Thyroid gland (tissue), 4 donors: ENCODE data around the gene NYAP2. TPM values are rescaled to one million over a fixed set of nuclear protein-coding genes. Genes with fewer than 3 reads are reported as not detected.

ENCODE experiments used
- DNase-seq, 2 donors: peaks; one replicate each; pipeline ENCODE4 v3.0.0-alpha.2; 2019
- H3K27ac ChIP-seq, 3 donors: fragments of 200-600 bp; sonication (generic); 1 replicate in 2 of 3; 2 replicates in 1 of 3; pipeline ENCODE4 v1.5.1; 2016 to 2019; ENCODE audit warnings: mild to moderate bottlenecking in 1 of 3, moderate library complexity in 1 of 3
- H3K27me3 ChIP-seq: fragments of 200-600 bp; sonication (generic); one replicate; pipeline ENCODE4 v1.5.1; 2019
- H3K36me3 ChIP-seq, 2 donors: fragments of 200-600 bp; sonication (generic); one replicate each; pipeline ENCODE4 v1.5.1; 2016 to 2019
- H3K4me1 ChIP-seq, 2 donors: fragments of 200-600 bp; sonication (generic); one replicate each; pipeline ENCODE4 v1.5.1; 2017 to 2019
- H3K4me3 ChIP-seq, 3 donors: fragments of 200-600 bp; sonication (generic); replicated peaks in 1 of 3; 1 replicate in 2 of 3; 2 replicates in 1 of 3; pipeline ENCODE4 v1.5.1; 2016; ENCODE audit warnings: mild to moderate bottlenecking in 1 of 3
- H3K9me3 ChIP-seq: fragments of 200-600 bp; sonication (generic); one replicate; pipeline ENCODE4 v1.5.1; 2017
- CTCF ChIP-seq, 6 experiments: fragments of 200-600 bp in 3 of 6; fragments of 450-650 bp in 3 of 6; sonication (generic) in 3 of 6; IDR thresholded peaks; one replicate each; pipeline ENCODE4 v1.5.1; 2016 to 2019; ENCODE audit warnings: antibody characterized with exemption in 6 of 6, mild to moderate bottlenecking in 2 of 6, inconsistent platforms in 1 of 6, moderate library complexity in 1 of 6
- POLR2A ChIP-seq, 2 donors: fragments of 450-650 bp; IDR thresholded peaks; one replicate each; pipeline ENCODE4 v1.6.1; 2017; ENCODE audit warnings: antibody characterized with exemption in 2 of 2, mild to moderate bottlenecking in 2 of 2, moderate library complexity in 1 of 2
- WGBS, 2 donors: methylation state at CpG; one replicate each; pipeline ENCODE4 v1.1.5; 2017; 5-methylcytosine and 5-hydroxymethylcytosine counted together
- intact Hi-C: fragments of 100-400 bp; cut with DNase I; formaldehyde crosslinking; loops from one replicate; pipeline ENCODE4 v1.15.1; 2023
- total RNA-seq, 4 donors: library from RNA; depleted of rRNA; stranded (reverse); fragments of >200 nt; gene quantifications; one replicate each; pipeline ENCODE4 v1.2.3, GENCODE V29; 2016

Gene NYAP2
- total RNA-seq, 4 donors from 2014 or later: not detected

GRCh38 chr2:225582355-225583116 lies 183.0 kb downstream of the NYAP2 start:
- Histone ChIP-seq H3K36me3 (no peaks in the 10 kb centered on the region), H3K27me3 (no peaks in the 10 kb centered on the region), H3K4me3 (no peak overlapping the region), H3K4me1 (no peaks in the 10 kb centered on the region), H3K9me3 (no peaks in the 10 kb centered on the region), H3K27ac (no peak overlapping the region)
- intact Hi-C loops: no loop called here
- DNase-seq: no peak
- 96% methylated on average over 35 to 49 of the region's 49 CpGs for WGBS, 2 donors
- TF ChIP-seq CTCF (IDR thresholded peaks at IDR 0.05): no peak
- no peak for TF ChIP-seq POLR2A (IDR thresholded peaks at IDR 0.05)

GRCh38 chr2:225584796-225585195 lies 185.3 kb downstream of the NYAP2 start:
- intact Hi-C loops: no loop called here
- DNase-seq: no peak
- Histone ChIP-seq H3K9me3 (no peaks in the 10 kb centered on the region), H3K36me3 (no peaks in the 10 kb centered on the region), H3K27ac (no peak overlapping the region), H3K4me3 (no peak overlapping the region), H3K27me3 (no peaks in the 10 kb centered on the region), H3K4me1 (no peaks in the 10 kb centered on the region)
- no peak for TF ChIP-seq POLR2A (IDR thresholded peaks at IDR 0.05)
- no peak for TF ChIP-seq CTCF (IDR thresholded peaks at IDR 0.05)

- H3K27ac ChIP-seq: no peak overlapping the region
- no peaks in the 10 kb centered on the region for H3K36me3 ChIP-seq
- H3K4me3 ChIP-seq: no peak overlapping the region
- no peaks in the 10 kb centered on the region for H3K4me1 ChIP-seq
- no peak for DNase-seq
- no peaks in the 10 kb centered on the region for H3K9me3 ChIP-seq
- TF ChIP-seq CTCF (IDR thresholded peaks at IDR 0.05) (no peak), POLR2A (IDR thresholded peaks at IDR 0.05) (no peak)
- intact Hi-C loops: no loop called here
- H3K27me3 ChIP-seq: no peaks in the 10 kb centered on the region
- 91 to 93% methylated on average over 3 of the region's 3 CpGs for WGBS, 2 donors
Observed at GRCh38 chr2:225590932-225591331, 191.4 kb downstream of the NYAP2 start.

- DNase-seq: no peak
- no peak overlapping the region for H3K4me3 ChIP-seq
- H3K36me3 ChIP-seq: no peaks in the 10 kb centered on the region
- H3K27me3 ChIP-seq: no peaks in the 10 kb centered on the region
- intact Hi-C loops: no loop called here
- no peaks in the 10 kb centered on the region for H3K9me3 ChIP-seq
- H3K4me1 ChIP-seq: no peaks in the 10 kb centered on the region
- no peak overlapping the region for H3K27ac ChIP-seq
- WGBS, 2 donors: 64 to 69% methylated on average over 4 of the region's 4 CpGs
- TF ChIP-seq POLR2A (IDR thresholded peaks at IDR 0.05) (no peak), CTCF (IDR thresholded peaks at IDR 0.05) (no peak)
Observed at GRCh38 chr2:225597911-225598310, 198.4 kb downstream of the NYAP2 start.

GRCh38 chr2:225598426-225598825 lies 198.9 kb downstream of the NYAP2 start:
- Histone ChIP-seq H3K27me3 (no peaks in the 10 kb centered on the region), H3K36me3 (no peaks in the 10 kb centered on the region), H3K27ac (no peak overlapping the region), H3K4me3 (no peak overlapping the region), H3K4me1 (no peaks in the 10 kb centered on the region), H3K9me3 (no peaks in the 10 kb centered on the region)
- TF ChIP-seq POLR2A (IDR thresholded peaks at IDR 0.05): no peak
- no peak for TF ChIP-seq CTCF (IDR thresholded peaks at IDR 0.05)
- DNase-seq: no peak
- intact Hi-C loops: no loop called here
